ENCODE data around the gene NEU1. TPM values are rescaled to one million over a fixed set of nuclear protein-coding genes. Genes with fewer than 3 reads are reported as not detected.
"Not testable (repeated sequence)": the region's sequence is repeated elsewhere in the genome, so short reads cannot be mapped to it uniquely, and the experiment has no call there.

The NEU1 gene
- total RNA-seq, 1 experiment from 2014 or later = 44.8 TPM

DNA sequence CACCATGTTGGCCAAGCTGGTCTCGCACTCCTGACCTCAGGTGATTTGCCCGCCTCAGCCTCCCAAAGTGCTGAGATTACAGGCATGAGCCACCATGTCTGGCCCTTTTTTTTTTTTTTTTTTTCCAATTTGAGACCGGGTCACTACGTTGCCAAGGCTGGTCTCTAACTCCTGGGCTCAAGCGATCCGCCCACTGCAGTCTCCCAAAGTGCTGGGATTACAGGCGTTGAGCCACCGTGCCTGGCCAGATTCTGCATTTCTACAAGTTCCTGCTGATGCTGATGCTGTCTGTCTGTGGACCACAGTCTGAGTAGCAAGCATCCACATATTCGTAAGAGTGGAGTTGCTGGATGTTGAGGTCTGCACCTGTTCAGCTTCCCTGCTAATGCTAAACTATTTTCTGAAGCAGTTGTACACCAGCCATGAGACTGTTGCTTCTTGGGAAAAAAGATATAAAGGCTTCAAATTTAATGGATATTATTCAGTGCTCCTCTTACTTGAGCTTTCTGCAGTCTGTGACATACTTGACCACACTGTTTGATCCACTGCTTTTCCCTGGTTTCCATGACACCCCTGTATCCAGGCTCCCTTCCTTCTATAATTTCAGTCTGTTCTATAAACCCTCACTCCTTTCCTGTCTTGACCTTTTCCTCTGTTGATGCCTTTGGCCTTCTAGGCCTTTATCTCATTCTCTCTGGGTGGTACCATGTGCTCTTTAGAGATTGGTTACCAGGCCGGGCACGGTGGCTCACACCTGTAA lies 49.4 kb upstream of the NEU1 start:
- Mint-ChIP-seq H3K27me3 (ENCODE audit: low read depth) (no peaks in the 10 kb centered on the region; the same call in none of the 2 replicates), H3K36me3 (no peaks in the 10 kb centered on the region), H3K9me3 (peaks cover 5% of the 10 kb centered on the region; the same call in 1 of the 2 replicates), H3K27ac (no peak overlapping the region), H3K4me1 (no peaks in the 10 kb centered on the region), H3K4me3 (no peak overlapping the region)
- ATAC-seq (no peak), DNase-seq (ENCODE audit: low spot score) (no peak)
- POLR2A ChIA-PET = no interaction called here
- TF ChIP-seq MAX (CRISPR knock-in tag; IDR thresholded peaks at IDR 0.05) (no peak), FOXK1 (CRISPR knock-in tag; IDR thresholded peaks at IDR 0.05) (no peak), MXD4 (CRISPR knock-in tag; IDR thresholded peaks at IDR 0.05; ENCODE audit: borderline replicate concordance) (no peak), GTF2I (CRISPR knock-in tag; conservative IDR thresholded peaks at IDR 0.05) (no peak), TCF7 (CRISPR knock-in tag; IDR thresholded peaks at IDR 0.05; ENCODE audit: low read depth) (no peak)
- TF ChIP-seq, protein P1, sequence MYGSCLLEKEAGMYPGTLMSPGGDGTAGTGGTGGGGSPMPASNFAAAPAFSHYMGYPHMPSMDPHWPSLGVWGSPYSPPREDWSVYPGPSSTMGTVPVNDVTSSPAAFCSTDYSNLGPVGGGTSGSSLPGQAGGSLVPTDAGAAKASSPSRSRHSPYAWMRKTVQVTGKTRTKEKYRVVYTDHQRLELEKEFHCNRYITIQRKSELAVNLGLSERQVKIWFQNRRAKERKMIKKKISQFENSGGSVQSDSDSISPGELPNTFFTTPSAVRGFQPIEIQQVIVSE (CRISPR knock-in tag; IDR thresholded peaks at IDR 0.05; ENCODE audit: borderline replicate concordance) = no peak
- CTCF ChIA-PET = interaction anchor here (0.7 kb wide), 1 partner anchor 40 kb away, joined by 4 read pairs; no protein-coding TSS in a partner anchor

DNA sequence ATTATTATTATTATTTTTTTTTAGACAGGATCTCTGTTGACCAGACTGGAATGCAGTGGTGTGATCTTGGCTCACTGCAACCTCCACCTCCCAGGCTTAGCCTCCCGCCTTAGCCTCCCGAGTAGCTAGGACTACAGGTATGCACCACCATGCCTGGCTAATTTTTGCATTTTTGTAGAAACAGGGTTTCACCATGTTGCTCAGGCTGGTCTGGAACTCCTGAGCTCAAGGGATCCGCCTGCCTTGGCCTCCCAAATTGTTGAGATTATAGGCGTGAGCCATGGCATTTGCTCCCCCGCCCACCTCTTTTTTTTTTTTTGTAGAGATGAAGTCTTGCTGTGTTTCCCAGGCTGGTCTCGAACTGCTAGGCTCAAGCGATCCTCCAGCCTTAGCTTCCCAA lies 46.7 kb upstream of the NEU1 start:
- not testable (repeated sequence) for H3K27ac Mint-ChIP-seq, H3K4me1 Mint-ChIP-seq

GRCh38 chr6:31908791-31909190 lies 46.2 kb upstream of the NEU1 start:
- POLR2A ChIA-PET = no interaction called here
- no peak for TF ChIP-seq NFATC4 (CRISPR knock-in tag; IDR thresholded peaks at IDR 0.05)
- Mint-ChIP-seq H3K36me3 (no peaks in the 10 kb centered on the region), H3K9me3 (no peaks in the 10 kb centered on the region), H3K4me1 (peaks cover 7% of the 10 kb centered on the region), H3K27me3 (ENCODE audit: low read depth) (peaks cover 5% of the 10 kb centered on the region), H3K27ac (no peak overlapping the region), H3K4me3 (no peak overlapping the region)
- DNase-seq (ENCODE audit: low spot score) (no peak), ATAC-seq (no peak)
- CTCF ChIA-PET = interaction anchor here (1.0 to 1.7 kb wide), 2 partner anchors 15 to 37 kb away, joined by 3 to 4 read pairs; partner anchors contain the start of gene CFB

More for the DNA sequence above, 46.7 kb upstream of the NEU1 start:
- H3K27me3 Mint-ChIP-seq (ENCODE audit: low read depth); H3K9me3 Mint-ChIP-seq; H3K36me3 Mint-ChIP-seq; ATAC-seq; DNase-seq (ENCODE audit: low spot score); POLR2A ChIA-PET; H3K4me3 Mint-ChIP-seq: not testable (repeated sequence)
- CTCF ChIA-PET = interaction anchor here (0.6 to 1.7 kb wide), 3 partner anchors 14 to 44 kb away, joined by 3 to 4 read pairs (median 3); partner anchors contain the start of gene CFB

GRCh38 chr6:31908255-31908654 lies 45.6 kb upstream of the NEU1 start:
- POLR2A ChIA-PET; H3K9me3 Mint-ChIP-seq; H3K36me3 Mint-ChIP-seq; H3K4me3 Mint-ChIP-seq; H3K27me3 Mint-ChIP-seq (ENCODE audit: low read depth); H3K4me1 Mint-ChIP-seq; ATAC-seq; DNase-seq (ENCODE audit: low spot score); H3K27ac Mint-ChIP-seq: not testable (repeated sequence)
- CTCF ChIA-PET = interaction anchor here (1.2 to 1.7 kb wide), 2 partner anchors 15 kb away, joined by 3 to 4 read pairs; no protein-coding TSS in a partner anchor

DNA sequence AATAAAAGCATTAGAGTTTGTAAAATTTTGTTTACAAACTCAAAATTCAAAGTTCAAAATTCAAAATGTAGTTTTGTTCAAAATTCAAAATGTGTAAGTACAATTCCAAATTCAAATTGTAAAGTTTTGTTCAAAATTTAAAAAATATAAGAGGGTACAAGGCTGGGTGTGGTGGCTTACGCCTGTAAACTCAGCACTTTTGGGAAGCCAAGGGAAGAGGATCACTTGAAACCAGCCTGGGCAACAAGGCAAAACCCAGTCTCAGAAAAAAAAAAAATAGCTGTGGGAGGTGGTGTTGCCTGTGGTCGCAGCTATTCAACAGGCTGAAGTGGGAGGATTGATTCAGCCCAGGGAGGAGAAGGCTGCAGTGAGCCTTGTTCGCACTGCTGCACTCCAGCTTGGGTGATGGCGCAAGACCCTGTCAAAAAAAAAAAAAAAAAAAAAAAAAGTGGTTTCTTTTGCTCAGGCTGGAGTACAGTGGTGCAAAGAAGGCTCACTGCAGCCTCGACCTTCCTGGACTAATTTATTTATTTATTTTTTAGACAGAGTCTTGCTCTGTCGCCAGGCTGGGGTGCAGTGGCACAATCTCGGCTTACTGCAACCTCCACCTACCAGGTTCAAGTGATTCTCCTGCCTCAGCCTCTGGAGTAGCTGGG lies 44.7 kb upstream of the NEU1 start:
- Mint-ChIP-seq H3K27ac (no peak overlapping the region), H3K4me3 (no peak overlapping the region), H3K36me3 (no peaks in the 10 kb centered on the region), H3K4me1 (peaks cover 14% of the 10 kb centered on the region), H3K27me3 (ENCODE audit: low read depth) (peaks cover 5% of the 10 kb centered on the region), H3K9me3 (no peaks in the 10 kb centered on the region)
- ChIA-PET CTCF (interaction anchor here (1.2 to 2.3 kb wide), 4 partner anchors 9 to 134 kb away, joined by 3 to 14 read pairs (median 4); no protein-coding TSS in a partner anchor), POLR2A (interaction anchor here (0.7 to 1.1 kb wide), 3 partner anchors 11 to 361 kb away, joined by 3 to 7 read pairs (median 3); partner anchors contain the start of gene ATP6V1G2)
- ATAC-seq (no peak), DNase-seq (ENCODE audit: low spot score) (no peak)
- no peak for TF ChIP-seq MXD4 (CRISPR knock-in tag; IDR thresholded peaks at IDR 0.05; ENCODE audit: borderline replicate concordance)

DNA sequence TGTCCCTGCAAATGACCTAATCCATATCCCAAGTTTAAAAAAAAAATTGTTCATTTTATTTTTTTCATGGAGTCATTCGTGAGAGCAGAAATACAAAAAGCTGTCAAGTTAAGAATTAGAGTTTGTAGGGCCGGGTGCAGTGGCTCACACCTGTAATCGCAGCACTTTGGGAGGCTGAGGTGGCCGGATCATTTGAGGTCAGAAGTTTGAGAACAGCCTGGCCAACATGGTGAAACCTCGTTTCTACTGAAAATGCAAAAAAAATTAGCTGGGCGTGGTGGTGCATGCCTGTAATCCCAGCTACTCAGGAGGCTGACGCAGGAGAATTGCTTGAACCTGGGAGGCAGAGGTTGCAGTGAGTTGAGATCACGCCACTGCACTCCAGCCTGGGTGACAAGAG lies 44.1 kb upstream of the NEU1 start:
- H3K9me3 Mint-ChIP-seq; H3K36me3 Mint-ChIP-seq; H3K4me3 Mint-ChIP-seq; ATAC-seq; H3K27me3 Mint-ChIP-seq (ENCODE audit: low read depth); DNase-seq (ENCODE audit: low spot score): not testable (repeated sequence)
- peaks cover 14% of the 10 kb centered on the region for H3K4me1 Mint-ChIP-seq
- H3K27ac Mint-ChIP-seq = peak overlapping the region; percentile 85
- ChIA-PET POLR2A (interaction anchor here (0.7 to 1.1 kb wide), 3 partner anchors 10 to 360 kb away, joined by 3 to 7 read pairs (median 3); partner anchors contain the start of gene ATP6V1G2), CTCF (interaction anchor here (1.0 to 2.3 kb wide), 6 partner anchors 9 to 141 kb away, joined by 3 to 14 read pairs (median 4); no protein-coding TSS in a partner anchor)
